HEK293T (cell line): Measurements from ENCODE around the gene SLC17A1.

Experiments
- ARNT ChIP-seq: fragments of 450-650 bp; IDR thresholded peaks from 2 replicates; pipeline ENCODE4 v1.6.1; 2017; ENCODE audit warnings: mild to moderate bottlenecking
- BHLHE40 ChIP-seq: fragments of 450-650 bp; IDR thresholded peaks from 2 replicates; pipeline ENCODE4 v1.6.1; 2016; ENCODE audit warnings: mild to moderate bottlenecking, moderate library complexity, borderline replicate concordance
- ELF4 ChIP-seq: fragments of 450-650 bp; IDR thresholded peaks from 2 replicates; pipeline ENCODE4 v1.6.1; 2017; ENCODE audit warnings: antibody characterized with exemption
- FOXA1 ChIP-seq: fragments of 450-650 bp; IDR thresholded peaks from 2 replicates; pipeline ENCODE4 v1.6.1; 2016; ENCODE audit warnings: mild to moderate bottlenecking
- FOXK2 ChIP-seq: fragments of 450-650 bp; IDR thresholded peaks from 2 replicates; pipeline ENCODE4 v1.6.1; 2016; ENCODE audit warnings: mild to moderate bottlenecking
- FOXM1 ChIP-seq: fragments of 450-650 bp; IDR thresholded peaks from 2 replicates; pipeline ENCODE4 v1.6.1; 2017; ENCODE audit warnings: mild to moderate bottlenecking, borderline replicate concordance
- HDGF ChIP-seq: fragments of 450-650 bp; IDR thresholded peaks from 2 replicates; pipeline ENCODE4 v1.6.1; 2017; ENCODE audit warnings: antibody characterized with exemption, borderline replicate concordance
- L3MBTL2 ChIP-seq: fragments of 450-650 bp; conservative IDR thresholded peaks from 2 replicates; pipeline ENCODE4 v1.6.1; 2016; ENCODE audit warnings: mild to moderate bottlenecking
- LEF1 ChIP-seq: fragments of 450-650 bp; IDR thresholded peaks from 2 replicates; pipeline ENCODE4 v1.6.1; 2017; ENCODE audit warnings: mild to moderate bottlenecking, borderline replicate concordance
- NFRKB ChIP-seq: fragments of 450-650 bp; IDR thresholded peaks from 2 replicates; pipeline ENCODE4 v1.6.1; 2016; ENCODE audit warnings: mild to moderate bottlenecking, moderate library complexity
- SUZ12 ChIP-seq: fragments of 450-650 bp; IDR thresholded peaks from 2 replicates; pipeline ENCODE4 v1.6.1; 2016; ENCODE audit warnings: mild to moderate bottlenecking
- ZNF384 ChIP-seq: fragments of 450-650 bp; IDR thresholded peaks from 2 replicates; pipeline ENCODE4 v1.6.1; 2016

DNA sequence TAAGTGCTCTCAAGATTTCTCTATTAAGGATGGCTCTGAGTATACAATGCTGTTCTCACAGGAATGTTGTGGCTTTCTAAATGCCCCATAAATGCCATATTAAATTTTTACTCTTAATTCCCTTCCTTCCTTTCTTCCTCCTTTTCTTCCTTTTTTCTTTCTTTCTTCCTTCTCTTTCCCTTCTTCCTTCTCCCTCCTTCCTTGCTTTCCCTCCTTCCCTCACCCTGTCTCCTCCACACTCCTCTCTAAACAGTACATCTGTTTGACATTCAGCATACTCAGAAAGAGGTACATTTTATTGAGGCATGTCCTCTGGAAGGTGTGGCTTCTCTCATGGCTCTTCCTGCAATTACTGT, 433 bp upstream of the SLC17A1 start:
- TF ChIP-seq FOXK2 (no peak), ZNF384 (no peak), HDGF (no peak), LEF1 (no peak), BHLHE40 (no peak), ARNT (no peak), FOXM1 (no peak), NFRKB (no peak), FOXA1 (no peak), SUZ12 (no peak), L3MBTL2 (no peak), ELF4 (no peak)
